ENCODE data around the gene C2orf76.
"Not testable (repeated sequence)": the region's sequence is repeated elsewhere in the genome, so short reads cannot be mapped to it uniquely, and the experiment has no call there.

C2orf76 gene

GRCh38 chr2:119377294-119377992, 10.8 kb upstream of the C2orf76 start:
- no peak for DNase-seq

- no peak for DNase-seq
These were observed 10.2 kb upstream of the C2orf76 start for GRCh38 chr2:119376810-119377209.

- DNase-seq = not testable (repeated sequence)
These were observed 9.8 kb upstream of the C2orf76 start for GRCh38 chr2:119376406-119376805.

GRCh38 chr2:119373907-119374745, 7.5 kb upstream of the C2orf76 start:
- not testable (repeated sequence) for DNase-seq

GRCh38 chr2:119372778-119373568, 6.3 kb upstream of the C2orf76 start:
- DNase-seq = no peak

GRCh38 chr2:119371111-119371510, 4.5 kb upstream of the C2orf76 start:
- DNase-seq = no peak

- no peak for DNase-seq
These were observed 3.2 kb upstream of the C2orf76 start for GRCh38 chr2:119369845-119370244.

GRCh38 chr2:119367472-119368099, 952 bp upstream of the C2orf76 start:
- peak; percentile 67 for DNase-seq

GRCh38 chr2:119366161-119366648, 429 bp downstream of the C2orf76 start:
- DNase-seq = no peak

GRCh38 chr2:119365436-119365835, 1.2 kb downstream of the C2orf76 start:
- no peak for DNase-seq

- DNase-seq = no peak
These were observed 1.8 kb downstream of the C2orf76 start for GRCh38 chr2:119364798-119365197.

- no peak for DNase-seq
These were observed 6.1 kb downstream of the C2orf76 start for GRCh38 chr2:119360423-119360966.

- DNase-seq = no peak
These were observed 6.9 kb downstream of the C2orf76 start for GRCh38 chr2:119359774-119360173.

GRCh38 chr2:119354860-119355259, 11.8 kb downstream of the C2orf76 start:
- DNase-seq = no peak

- no peak for DNase-seq
These were observed 14.3 kb downstream of the C2orf76 start for GRCh38 chr2:119352357-119352756.

- no peak for DNase-seq
These were observed 16.2 kb downstream of the C2orf76 start for GRCh38 chr2:119350311-119350998.

- no peak for DNase-seq
These were observed 17.3 kb downstream of the C2orf76 start for GRCh38 chr2:119349289-119349688.

GRCh38 chr2:119341684-119342083, 24.9 kb downstream of the C2orf76 start:
- DNase-seq = no peak

GRCh38 chr2:119339562-119339923, 27.1 kb downstream of the C2orf76 start:
- DNase-seq = no peak

GRCh38 chr2:119338826-119339561, 27.6 kb downstream of the C2orf76 start:
- DNase-seq = no peak

- no peak for DNase-seq
These were observed 28.4 kb downstream of the C2orf76 start for GRCh38 chr2:119338272-119338671.
